Neutrophil (primary cell): ENCODE results near the gene NAP1L4.

Experiments
- H3K27ac ChIP-seq: fragments of 200-600 bp; sonication (generic); 2 replicates; pipeline ENCODE4 v1.5.1; 2016; ENCODE audit warnings: mild to moderate bottlenecking, moderate library complexity
- H3K27me3 ChIP-seq: fragments of 200-600 bp; sonication (generic); 2 replicates; pipeline ENCODE4 v1.6.0; 2016; ENCODE audit warnings: mild to moderate bottlenecking
- H3K36me3 ChIP-seq: fragments of 200-600 bp; sonication (generic); 2 replicates; pipeline ENCODE4 v1.5.1; 2017
- H3K4me1 ChIP-seq, 2 experiments: fragments of 200-600 bp in 1 of 2; sonication (generic) in 1 of 2; 1 replicate in 1 of 2; 2 replicates in 1 of 2; pipeline versions ENCODE4 v1.5.1 to v1.6.1; 2013 to 2016; ENCODE audit warnings: low read depth in 1 of 2, low read length in 1 of 2, mild to moderate bottlenecking in 1 of 2, moderate library complexity in 1 of 2; ENCODE audit not compliant: control insufficient read depth in 1 of 2, insufficient read depth in 1 of 2
- H3K4me3 ChIP-seq, 2 experiments: fragments of 200-600 bp in 1 of 2; sonication (generic) in 1 of 2; 1 replicate in 1 of 2; 2 replicates in 1 of 2; pipeline ENCODE4 v1.5.1; 2013 to 2016; ENCODE audit warnings: low read depth in 1 of 2, low read length in 1 of 2, mild to moderate bottlenecking in 1 of 2, moderate library complexity in 1 of 2
- H3K9me3 ChIP-seq: fragments of 200-600 bp; sonication (generic); 2 replicates; pipeline ENCODE4 v1.5.1; 2016
- CTCF ChIP-seq: fragments of 200-600 bp; sonication (generic); IDR thresholded peaks from 2 replicates; pipeline ENCODE4 v1.5.1; 2016; ENCODE audit warnings: antibody characterized with exemption

NAP1L4 gene

GRCh38 chr11:3010521-3011275, 18.6 kb upstream of the NAP1L4 start:
- no peak for TF ChIP-seq CTCF
- Histone ChIP-seq H3K4me1 (no peaks in the 10 kb centered on the region), H3K27ac (no peak overlapping the region), H3K36me3 (peaks cover 97% of the 10 kb centered on the region), H3K4me3 (no peak overlapping the region), H3K9me3 (no peaks in the 10 kb centered on the region), H3K27me3 (no peaks in the 10 kb centered on the region)

- TF ChIP-seq CTCF = no peak
- Histone ChIP-seq H3K27me3 (no peaks in the 10 kb centered on the region), H3K36me3 (peaks cover 97% of the 10 kb centered on the region), H3K9me3 (no peaks in the 10 kb centered on the region), H3K27ac (no peak overlapping the region), H3K4me3 (no peak overlapping the region), H3K4me1 (no peaks in the 10 kb centered on the region)
Measured at GRCh38 chr11:3010004-3010403, 17.9 kb upstream of the NAP1L4 start.

- peaks cover 97% of the 10 kb centered on the region for H3K36me3 ChIP-seq
- no peak overlapping the region for H3K4me3 ChIP-seq
- H3K27me3 ChIP-seq = no peaks in the 10 kb centered on the region
- no peak overlapping the region for H3K27ac ChIP-seq
- H3K4me1 ChIP-seq = no peaks in the 10 kb centered on the region
- no peaks in the 10 kb centered on the region for H3K9me3 ChIP-seq
- TF ChIP-seq CTCF = no peak
Measured at GRCh38 chr11:3009481-3009880, 17.4 kb upstream of the NAP1L4 start.

GRCh38 chr11:3008746-3009336, 16.7 kb upstream of the NAP1L4 start:
- Histone ChIP-seq H3K36me3 (peaks cover 97% of the 10 kb centered on the region), H3K4me1 (peaks cover 0 to 3% of the 10 kb centered on the region in 2 experiments), H3K9me3 (no peaks in the 10 kb centered on the region), H3K4me3 (no peak overlapping the region), H3K27ac (no peak overlapping the region), H3K27me3 (no peaks in the 10 kb centered on the region)
- TF ChIP-seq CTCF = no peak

GRCh38 chr11:3007404-3008010, 15.4 kb upstream of the NAP1L4 start:
- H3K4me3 ChIP-seq = no peak overlapping the region
- H3K9me3 ChIP-seq = no peaks in the 10 kb centered on the region
- no peak for TF ChIP-seq CTCF
- peaks cover 4 to 14% of the 10 kb centered on the region in 2 experiments for H3K4me1 ChIP-seq
- peaks cover 96% of the 10 kb centered on the region for H3K36me3 ChIP-seq
- H3K27ac ChIP-seq = no peak overlapping the region
- H3K27me3 ChIP-seq = no peaks in the 10 kb centered on the region
